ENCODE data around the gene ANXA11.
"Not testable (repeated sequence)": the region's sequence is repeated elsewhere in the genome, so short reads cannot be mapped to it uniquely, and the experiment has no call there.

GRCh38 chr10:80242341-80242740 is 37.0 kb upstream of the ANXA11 start:
- not testable (repeated sequence) for TF ChIP-seq SMC3 (IDR thresholded peaks at IDR 0.05); CTCF (IDR thresholded peaks at IDR 0.05); HEYL (CRISPR knock-in tag; IDR thresholded peaks at IDR 0.05); RFX5 (IDR thresholded peaks at IDR 0.05); ZC3H11A (IDR thresholded peaks at IDR 0.05); PHF8 (IDR thresholded peaks at IDR 0.05; ENCODE audit: borderline replicate concordance, low read depth); EP300 (IDR thresholded peaks at IDR 0.05); POLR2A (IDR thresholded peaks at IDR 0.05; ENCODE audit: low read length); SREBF2 (IDR thresholded peaks at IDR 0.05); PBX3 (IDR thresholded peaks at IDR 0.05); NPAS2 (CRISPR knock-in tag; IDR thresholded peaks at IDR 0.05; ENCODE audit: borderline replicate concordance)

Data from A549 (cell line).